GM13977 (cell line): ENCODE data around the gene KSR1.
"Not testable (repeated sequence)": the region's sequence is repeated elsewhere in the genome, so short reads cannot be mapped to it uniquely, and the experiment has no call there.

ENCODE experiments used
- DNase-seq: peaks from one replicate; pipeline ENCODE4 v3.0.0; 2012; ENCODE audit warnings: low spot score
- CTCF ChIP-seq: IDR thresholded peaks from 2 replicates; pipeline ENCODE4 v1.5.1; 2012; ENCODE audit warnings: mild to moderate bottlenecking, control low read depth; ENCODE audit not compliant: insufficient read depth; ENCODE audit errors: extremely low read depth, missing control alignments
- in situ Hi-C: fragments of 300-500 bp; cut with MboI; formaldehyde crosslinking; loops from one replicate; pipeline ENCODE4 v1.12.0; 2022; ENCODE audit warnings: low sequenced_read_pairs, low pct_unique_long_range_greater_than_20kb, mixed read lengths, inconsistent platforms; ENCODE audit not compliant: unreplicated experiment

KSR1 gene

GRCh38 chr17:27421111-27421510, 35.1 kb upstream of the KSR1 start:
- DNase-seq, result no peak
- in situ Hi-C loops, result no loop called here
- TF ChIP-seq CTCF, result no peak

GRCh38 chr17:27421626-27422025, 34.6 kb upstream of the KSR1 start:
- DNase-seq, result not testable (repeated sequence)

GRCh38 chr17:27422601-27423000, 33.6 kb upstream of the KSR1 start:
- in situ Hi-C loops, result no loop called here
- TF ChIP-seq CTCF, result no peak
- no peak for DNase-seq

More at GRCh38 chr17:27421626-27422025, 34.6 kb upstream of the KSR1 start:
- in situ Hi-C loops, result not testable (repeated sequence)

- TF ChIP-seq CTCF, result no peak
- in situ Hi-C loops, result no loop called here
- peak; percentile 27 for DNase-seq
These were observed 32.6 kb upstream of the KSR1 start for GRCh38 chr17:27423651-27424050.

- in situ Hi-C loops, result no loop called here
- no peak for DNase-seq
- no peak for TF ChIP-seq CTCF
These were observed 31.7 kb upstream of the KSR1 start for GRCh38 chr17:27424516-27424915.

GRCh38 chr17:27424941-27425340, 31.3 kb upstream of the KSR1 start:
- TF ChIP-seq CTCF, result no peak
- DNase-seq, result no peak
- in situ Hi-C loops, result no loop called here

GRCh38 chr17:27425571-27425970, 30.7 kb upstream of the KSR1 start:
- DNase-seq, in situ Hi-C loops: not testable (repeated sequence)

GRCh38 chr17:27425991-27426390, 30.3 kb upstream of the KSR1 start:
- in situ Hi-C loops, result no loop called here
- DNase-seq, result no peak

GRCh38 chr17:27426471-27426870, 29.8 kb upstream of the KSR1 start:
- in situ Hi-C loops, DNase-seq: not testable (repeated sequence)

More at GRCh38 chr17:27425991-27426390, 30.3 kb upstream of the KSR1 start:
- TF ChIP-seq CTCF, result no peak

- in situ Hi-C loops, result not testable (repeated sequence)
These were observed 28.9 kb upstream of the KSR1 start for GRCh38 chr17:27427166-27427862.

More at GRCh38 chr17:27427166-27427862, 28.9 kb upstream of the KSR1 start:
- not testable (repeated sequence) for DNase-seq
